Measurements from ENCODE around the gene CEL. TPM values are rescaled to one million over a fixed set of nuclear protein-coding genes. Genes with fewer than 3 reads are reported as not detected.

Gene CEL
- total and polyA plus RNA-seq, 4 donors, result 0.66 to 6.3 (median 0.86) TPM

- DNase-seq (peak; percentile 96 to 100 (median 100)), ATAC-seq (ENCODE audit: insufficient read depth, low FRiP score) (peak; percentile 99)
- Histone ChIP-seq H3K27ac (ENCODE audit: low read depth in 1 of 2, low read length in 1 of 2) (peak within 1 kb of the TSS; percentile 93 to 97), H3K36me3 (ENCODE audit: control insufficient read depth in 4 of 4, insufficient read depth in 4 of 4, low read length in 4 of 4) (peaks cover 0 to 17% (median 5%) of the 10 kb centered on the region in 4 donors), H3K4me1 (ENCODE audit: control insufficient read depth in 5 of 5, insufficient read depth in 5 of 5, low read length in 5 of 5) (peaks cover 7 to 16% (median 11%) of the 10 kb centered on the region in 5 donors), H3K4me3 (peak within 1 kb of the TSS; percentile 89), H3K9ac (ENCODE audit: insufficient read depth in 1 of 2, low read length in 2 of 2) (peak within 1 kb of the TSS; percentile 75 to 82), H3K9me3 (ENCODE audit: control insufficient read depth in 4 of 4, insufficient read depth in 3 of 4, low read length in 3 of 4) (peaks cover 0 to 4% (median 0%) of the 10 kb centered on the region in 4 donors), H3K27me3 (ENCODE audit: control insufficient read depth in 3 of 3, insufficient read depth in 3 of 3, low read length in 2 of 3) (no peaks in the 10 kb centered on the region)
- 0% methylated on average over 63 of the region's 63 CpGs for WGBS, 2 donors
- TF ChIP-seq CTCF (IDR thresholded peaks at IDR 0.05; ENCODE audit: control extremely low read depth, extremely low read depth), result no peak
Observed at GRCh38 chr9:133030317-133031129, 31.3 kb upstream of the CEL start, which contains the start of gene GTF3C5. TSS of gene GTF3C5 (plus strand) at chr9:133030997. CDS start at chr9:133031012, 15 bp downstream.

GRCh38 chr9:133031130-133031422 lies 30.7 kb upstream of the CEL start:
- 1 to 2% methylated on average over 16 of the region's 16 CpGs for WGBS, 2 donors
- Histone ChIP-seq H3K4me1 (ENCODE audit: control insufficient read depth in 5 of 5, insufficient read depth in 5 of 5, low read length in 5 of 5) (peaks cover 7 to 16% (median 11%) of the 10 kb centered on the region in 5 donors), H3K4me3 (peak overlapping the region; percentile 89), H3K36me3 (ENCODE audit: control insufficient read depth in 4 of 4, insufficient read depth in 4 of 4, low read length in 4 of 4) (peaks cover 0 to 17% (median 5%) of the 10 kb centered on the region in 4 donors), H3K9ac (ENCODE audit: insufficient read depth in 1 of 2, low read length in 2 of 2) (peak overlapping the region; percentile 75 to 82), H3K27me3 (ENCODE audit: control insufficient read depth in 3 of 3, insufficient read depth in 3 of 3, low read length in 2 of 3) (no peaks in the 10 kb centered on the region), H3K9me3 (ENCODE audit: control insufficient read depth in 4 of 4, insufficient read depth in 3 of 4, low read length in 3 of 4) (peaks cover 0 to 4% (median 0%) of the 10 kb centered on the region in 4 donors), H3K27ac (ENCODE audit: low read depth in 1 of 2, low read length in 1 of 2) (peak overlapping the region; percentile 91 to 93)
- TF ChIP-seq CTCF (IDR thresholded peaks at IDR 0.05; ENCODE audit: control extremely low read depth, extremely low read depth), result no peak
- ATAC-seq (ENCODE audit: insufficient read depth, low FRiP score) (no peak), DNase-seq (no peak)

DNA sequence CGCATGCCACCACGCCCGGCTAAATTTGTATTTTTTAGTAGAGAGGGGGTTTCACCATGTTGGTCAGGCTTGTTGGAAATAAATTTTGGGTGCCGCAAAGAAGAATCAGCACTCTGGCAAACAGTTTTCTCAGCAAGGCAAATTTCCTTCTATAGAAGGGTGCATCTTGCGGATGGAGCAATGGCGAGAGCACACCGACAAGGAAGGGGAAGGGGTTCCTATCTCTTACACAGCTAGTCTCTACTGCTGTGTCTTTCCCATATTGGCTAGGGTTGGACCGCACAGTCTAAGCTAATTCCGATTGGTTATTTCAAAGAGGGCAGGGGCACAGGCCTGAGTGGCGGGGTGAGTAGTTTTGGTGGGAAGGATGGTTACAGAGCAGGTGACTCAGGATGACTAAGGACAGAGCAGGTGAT lies 30.3 kb upstream of the CEL start:
- WGBS, 2 donors, result 68 to 70% methylated on average over 10 of the region's 10 CpGs
- no peak for TF ChIP-seq CTCF (IDR thresholded peaks at IDR 0.05; ENCODE audit: control extremely low read depth, extremely low read depth)
- Histone ChIP-seq H3K27me3 (ENCODE audit: control insufficient read depth in 3 of 3, insufficient read depth in 3 of 3, low read length in 2 of 3) (no peaks in the 10 kb centered on the region), H3K27ac (ENCODE audit: low read depth in 1 of 2, low read length in 1 of 2) (no peak overlapping the region), H3K4me1 (ENCODE audit: control insufficient read depth in 5 of 5, insufficient read depth in 5 of 5, low read length in 5 of 5) (peaks cover 7 to 16% (median 11%) of the 10 kb centered on the region in 5 donors), H3K36me3 (ENCODE audit: control insufficient read depth in 4 of 4, insufficient read depth in 4 of 4, low read length in 4 of 4) (peaks cover 0 to 17% (median 6%) of the 10 kb centered on the region in 4 donors), H3K4me3 (peak overlapping the region; percentile 89), H3K9ac (ENCODE audit: insufficient read depth in 1 of 2, low read length in 2 of 2) (peak overlapping the region; percentile 75 to 82), H3K9me3 (ENCODE audit: control insufficient read depth in 4 of 4, insufficient read depth in 3 of 4, low read length in 3 of 4) (peaks cover 0 to 4% (median 0%) of the 10 kb centered on the region in 4 donors)
- DNase-seq (no peak), ATAC-seq (ENCODE audit: insufficient read depth, low FRiP score) (no peak)

Measured in lung (tissue), 12 donors.